ENCODE measurements around the gene ARHGAP15. TPM values are rescaled to one million over a fixed set of nuclear protein-coding genes. Genes with fewer than 3 reads are reported as not detected.

The ARHGAP15 gene
- total RNA-seq, 1 donor from 2014 or later, result 7.0 TPM

DNA sequence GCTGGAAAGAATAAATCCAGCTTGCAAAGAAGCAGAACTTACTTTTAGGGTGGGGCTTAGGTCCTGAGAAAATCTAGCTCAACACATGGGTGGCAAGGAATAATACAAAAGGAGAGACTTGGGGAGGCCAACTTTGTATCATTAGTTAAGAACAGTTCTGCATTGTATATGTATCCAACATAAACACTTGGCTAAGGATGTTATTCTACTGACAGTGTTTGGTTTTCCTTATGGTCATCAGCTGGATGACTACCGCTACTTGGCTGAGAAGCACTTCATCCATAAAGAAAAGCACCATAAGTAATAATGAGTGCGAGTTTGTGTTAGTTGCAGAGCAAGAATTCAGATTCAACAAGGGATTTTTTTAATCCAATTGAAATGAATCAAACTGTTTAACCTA is 614.9 kb downstream of the ARHGAP15 start:
- no peak overlapping the region for H3K4me3 ChIP-seq

GRCh38 chr2:143745060-143745459 is 615.8 kb downstream of the ARHGAP15 start:
- H3K4me3 ChIP-seq, result no peak overlapping the region
- DNase-seq, result no peak
- H3K4me1 ChIP-seq, result no peaks in the 10 kb centered on the region
- no peaks in the 10 kb centered on the region for H3K36me3 ChIP-seq
- intact Hi-C loops (cut with micrococcal nuclease), result no loop called here
- TF ChIP-seq, protein P1, sequence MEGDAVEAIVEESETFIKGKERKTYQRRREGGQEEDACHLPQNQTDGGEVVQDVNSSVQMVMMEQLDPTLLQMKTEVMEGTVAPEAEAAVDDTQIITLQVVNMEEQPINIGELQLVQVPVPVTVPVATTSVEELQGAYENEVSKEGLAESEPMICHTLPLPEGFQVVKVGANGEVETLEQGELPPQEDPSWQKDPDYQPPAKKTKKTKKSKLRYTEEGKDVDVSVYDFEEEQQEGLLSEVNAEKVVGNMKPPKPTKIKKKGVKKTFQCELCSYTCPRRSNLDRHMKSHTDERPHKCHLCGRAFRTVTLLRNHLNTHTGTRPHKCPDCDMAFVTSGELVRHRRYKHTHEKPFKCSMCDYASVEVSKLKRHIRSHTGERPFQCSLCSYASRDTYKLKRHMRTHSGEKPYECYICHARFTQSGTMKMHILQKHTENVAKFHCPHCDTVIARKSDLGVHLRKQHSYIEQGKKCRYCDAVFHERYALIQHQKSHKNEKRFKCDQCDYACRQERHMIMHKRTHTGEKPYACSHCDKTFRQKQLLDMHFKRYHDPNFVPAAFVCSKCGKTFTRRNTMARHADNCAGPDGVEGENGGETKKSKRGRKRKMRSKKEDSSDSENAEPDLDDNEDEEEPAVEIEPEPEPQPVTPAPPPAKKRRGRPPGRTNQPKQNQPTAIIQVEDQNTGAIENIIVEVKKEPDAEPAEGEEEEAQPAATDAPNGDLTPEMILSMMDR (IDR thresholded peaks at IDR 0.05; ENCODE audit: borderline replicate concordance), result no peak
- no peaks in the 10 kb centered on the region for H3K27me3 ChIP-seq (ENCODE audit: low read depth)
- H3K27ac ChIP-seq (replicated peaks), result no peak overlapping the region
- no peaks in the 10 kb centered on the region for H3K9me3 ChIP-seq (replicated peaks)

More for the DNA sequence above, 614.9 kb downstream of the ARHGAP15 start:
- Histone ChIP-seq H3K4me1 (no peaks in the 10 kb centered on the region), H3K27me3 (ENCODE audit: low read depth) (no peaks in the 10 kb centered on the region), H3K27ac (replicated peaks) (no peak overlapping the region), H3K9me3 (replicated peaks) (no peaks in the 10 kb centered on the region), H3K36me3 (no peaks in the 10 kb centered on the region)
- DNase-seq, result no peak
- intact Hi-C loops (cut with micrococcal nuclease), result no loop called here
- TF ChIP-seq, protein P1 (IDR thresholded peaks at IDR 0.05; ENCODE audit: borderline replicate concordance), result no peak

DNA sequence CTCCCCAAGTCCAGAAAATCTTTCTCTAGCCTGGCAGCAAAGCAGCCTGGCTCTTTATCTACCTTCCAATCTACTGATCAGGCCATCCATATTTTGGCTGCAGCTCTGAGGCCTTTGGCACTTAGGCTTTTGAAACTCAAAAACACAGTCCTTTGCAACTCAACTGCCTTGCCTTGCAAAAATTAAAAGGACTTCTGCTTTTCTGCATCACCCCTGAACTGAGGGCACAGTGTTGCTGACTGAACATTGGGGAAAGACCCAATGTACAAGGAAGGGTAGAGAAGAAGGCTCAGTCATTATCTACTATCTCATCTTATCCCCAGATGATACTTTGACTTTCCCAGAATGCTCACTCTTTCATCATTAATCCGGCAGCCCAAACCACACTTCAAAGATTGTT is 625.5 kb downstream of the ARHGAP15 start:
- Histone ChIP-seq H3K27me3 (ENCODE audit: low read depth) (no peaks in the 10 kb centered on the region), H3K27ac (replicated peaks) (no peak overlapping the region), H3K9me3 (replicated peaks) (no peaks in the 10 kb centered on the region), H3K36me3 (no peaks in the 10 kb centered on the region), H3K4me3 (no peak overlapping the region), H3K4me1 (no peaks in the 10 kb centered on the region)
- intact Hi-C loops (cut with micrococcal nuclease), result no loop called here
- TF ChIP-seq, protein P1 (IDR thresholded peaks at IDR 0.05; ENCODE audit: borderline replicate concordance), result no peak
- no peak for DNase-seq

DNA sequence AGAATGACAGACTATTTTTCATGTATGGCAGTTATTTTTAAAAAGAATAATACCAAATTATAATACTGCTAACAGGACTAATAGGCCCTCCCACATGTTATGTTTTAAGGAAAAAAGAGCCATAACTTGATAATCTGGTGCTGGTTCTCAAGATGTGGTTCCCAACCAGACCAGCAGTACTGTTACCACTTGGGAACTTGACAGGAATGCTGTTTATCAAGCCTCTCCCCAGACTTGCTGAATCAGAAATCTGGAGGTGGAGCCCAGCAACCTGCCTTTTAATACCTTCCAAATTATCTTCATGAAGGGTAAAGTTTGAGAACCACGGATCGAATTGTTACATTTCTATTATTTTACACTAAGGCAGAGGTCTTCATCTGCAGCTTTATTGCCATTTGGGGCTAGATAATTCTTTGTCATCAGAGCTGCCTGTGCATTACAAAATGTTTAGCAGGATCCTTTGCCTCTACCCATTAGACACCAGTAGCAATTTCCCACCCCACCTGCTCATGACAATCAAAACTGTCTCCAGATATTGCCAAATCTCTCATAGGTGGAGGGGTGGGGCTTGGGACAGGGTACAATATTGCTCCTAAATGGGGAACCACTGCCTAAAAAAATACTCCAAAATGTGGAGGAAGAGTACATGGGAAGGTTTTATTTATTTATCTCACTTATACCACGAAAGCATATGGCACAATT is 629.6 kb downstream of the ARHGAP15 start:
- DNase-seq, result no peak
- Histone ChIP-seq H3K4me1 (peaks cover 8% of the 10 kb centered on the region), H3K4me3 (no peak overlapping the region), H3K36me3 (no peaks in the 10 kb centered on the region), H3K27ac (replicated peaks) (no peak overlapping the region), H3K9me3 (replicated peaks) (no peaks in the 10 kb centered on the region), H3K27me3 (ENCODE audit: low read depth) (no peaks in the 10 kb centered on the region)
- intact Hi-C loops (cut with micrococcal nuclease), result no loop called here
- TF ChIP-seq, protein P1 (IDR thresholded peaks at IDR 0.05; ENCODE audit: borderline replicate concordance), result no peak

- H3K4me3 ChIP-seq, result no peak overlapping the region
- TF ChIP-seq, protein P1 (IDR thresholded peaks at IDR 0.05; ENCODE audit: borderline replicate concordance), result no peak
- H3K27ac ChIP-seq (replicated peaks), result no peak overlapping the region
- peaks cover 8% of the 10 kb centered on the region for H3K4me1 ChIP-seq
- intact Hi-C loops (cut with micrococcal nuclease), result no loop called here
- no peaks in the 10 kb centered on the region for H3K36me3 ChIP-seq
- no peaks in the 10 kb centered on the region for H3K9me3 ChIP-seq (replicated peaks)
- no peak for DNase-seq
- H3K27me3 ChIP-seq (ENCODE audit: low read depth), result no peaks in the 10 kb centered on the region
Observed at GRCh38 chr2:143759455-143759854, 630.2 kb downstream of the ARHGAP15 start.
